Neural progenitor cell (in vitro differentiated cells): Measurements from ENCODE around the gene LPXN. TPM values are rescaled to one million over a fixed set of nuclear protein-coding genes. Genes with fewer than 3 reads are reported as not detected.

ENCODE experiments used
- DNase-seq: peaks from one replicate; pipeline ENCODE4 v3.0.0-alpha.2; 2016; ENCODE audit warnings: low spot score
- H2AFZ ChIP-seq: fragments of 200-600 bp; sonication (generic); replicated peaks from 2 replicates; pipeline ENCODE4 v1.6.1; 2016; ENCODE audit warnings: antibody characterized with exemption
- H3F3A ChIP-seq: fragments of 200-600 bp; sonication (generic); 2 replicates; pipeline ENCODE4 v1.6.1; 2016; ENCODE audit warnings: antibody characterized with exemption, low read depth
- H3K27ac ChIP-seq: fragments of 200-600 bp; sonication (generic); 2 replicates; pipeline ENCODE4 v1.5.1; 2016; ENCODE audit warnings: mild to moderate bottlenecking
- H3K27me3 ChIP-seq: fragments of 200-600 bp; sonication (generic); 2 replicates; pipeline ENCODE4 v1.6.1; 2016; ENCODE audit warnings: mild to moderate bottlenecking, moderate library complexity
- H3K36me3 ChIP-seq: fragments of 200-600 bp; sonication (generic); 2 replicates; pipeline ENCODE4 v1.5.1; 2016
- H3K4me1 ChIP-seq: fragments of 200-600 bp; sonication (generic); 2 replicates; pipeline ENCODE4 v1.6.1; 2016; ENCODE audit warnings: mixed run types
- H3K4me2 ChIP-seq: fragments of 200-600 bp; sonication (generic); 2 replicates; pipeline ENCODE4 v1.6.1; 2016
- H3K4me3 ChIP-seq: fragments of 200-600 bp; sonication (generic); 2 replicates; pipeline ENCODE4 v1.5.1; 2016
- H3K79me2 ChIP-seq: fragments of 200-600 bp; sonication (generic); 2 replicates; pipeline ENCODE4 v1.6.1; 2016; ENCODE audit warnings: low read depth
- H3K9ac ChIP-seq: fragments of 200-600 bp; sonication (generic); 2 replicates; pipeline ENCODE4 v1.6.1; 2016
- H3K9me3 ChIP-seq: fragments of 200-600 bp; sonication (generic); 2 replicates; pipeline ENCODE4 v1.5.1; 2016; ENCODE audit warnings: low read depth
- H4K20me1 ChIP-seq: fragments of 200-600 bp; sonication (generic); 2 replicates; pipeline ENCODE4 v1.6.1; 2016; ENCODE audit warnings: low read depth
- H3K27ac Mint-ChIP-seq: 3 replicates; pipeline ENCODE4 v1.8.0; 2021; ENCODE audit warnings: mixed read lengths
- H3K27me3 Mint-ChIP-seq: 2 replicates; pipeline ENCODE4 v1.8.0; 2022; ENCODE audit warnings: low read depth, mild to moderate bottlenecking, inconsistent platforms, moderate library complexity, mixed read lengths; ENCODE audit not compliant: insufficient read depth
- H3K36me3 Mint-ChIP-seq: 3 replicates; pipeline ENCODE4 v1.8.0; 2021; ENCODE audit warnings: mixed read lengths
- H3K4me1 Mint-ChIP-seq: 3 replicates; pipeline ENCODE4 v1.8.0; 2021; ENCODE audit warnings: mixed read lengths
- H3K4me3 Mint-ChIP-seq: 3 replicates; pipeline ENCODE4 v1.8.0; 2021; ENCODE audit warnings: mild to moderate bottlenecking, moderate library complexity, mixed read lengths
- H3K9me3 Mint-ChIP-seq: 3 replicates; pipeline ENCODE4 v1.8.0; 2020; ENCODE audit warnings: mixed read lengths
- CTCF ChIP-seq: fragments of 200-600 bp; sonication (generic); IDR thresholded peaks from 2 replicates; pipeline ENCODE4 v1.5.1; 2017; ENCODE audit warnings: antibody characterized with exemption, mild to moderate bottlenecking
- EZH2 ChIP-seq: fragments of 200-600 bp; sonication (generic); IDR thresholded peaks from 2 replicates; pipeline ENCODE4 v1.6.1; 2017; ENCODE audit warnings: antibody characterized with exemption, mild to moderate bottlenecking, moderate library complexity
- EZH2phosphoT487 ChIP-seq: fragments of 200-600 bp; sonication (generic); IDR thresholded peaks from 2 replicates; pipeline ENCODE4 v1.6.1; 2017; ENCODE audit warnings: antibody characterized with exemption
- total RNA-seq: library from RNA; depleted of rRNA; stranded (reverse); fragments of >200 nt; gene quantifications from 2 replicates; pipeline ENCODE4 v1.2.3, GENCODE V29; 2015; ENCODE audit warnings: low replicate concordance

The LPXN gene
- total RNA-seq, 1 donor from 2014 or later: 5.0 TPM

GRCh38 chr11:58507355-58507754 is 68.3 kb downstream of the LPXN start:
- Histone ChIP-seq H3K4me2 (no peak overlapping the region), H3K9me3 (no peaks in the 10 kb centered on the region), H3K36me3 (no peaks in the 10 kb centered on the region), H3K4me1 (no peaks in the 10 kb centered on the region), H4K20me1 (no peaks in the 10 kb centered on the region), H3F3A (no peaks in the 10 kb centered on the region), H3K79me2 (no peaks in the 10 kb centered on the region), H3K27me3 (no peaks in the 10 kb centered on the region), H2AFZ (no peak overlapping the region), H3K9ac (no peak overlapping the region), H3K27ac (no peak overlapping the region), H3K4me3 (no peak overlapping the region)
- DNase-seq: no peak
- Mint-ChIP-seq H3K36me3 (no peaks in the 10 kb centered on the region), H3K27me3 (no peaks in the 10 kb centered on the region), H3K4me3 (no peak overlapping the region), H3K4me1 (no peaks in the 10 kb centered on the region), H3K9me3 (no peaks in the 10 kb centered on the region), H3K27ac (no peak overlapping the region)
- no peak for TF ChIP-seq CTCF

- H3K36me3 Mint-ChIP-seq: no peaks in the 10 kb centered on the region
- Histone ChIP-seq H2AFZ (no peak overlapping the region), H3K9ac (no peak overlapping the region), H3K4me3 (no peak overlapping the region), H3F3A (no peaks in the 10 kb centered on the region), H3K27me3 (no peaks in the 10 kb centered on the region), H3K9me3 (no peaks in the 10 kb centered on the region), H3K36me3 (no peaks in the 10 kb centered on the region), H3K4me2 (no peak overlapping the region), H3K4me1 (no peaks in the 10 kb centered on the region), H3K79me2 (no peaks in the 10 kb centered on the region), H3K27ac (no peak overlapping the region), H4K20me1 (no peaks in the 10 kb centered on the region)
- no peak overlapping the region for H3K4me3 Mint-ChIP-seq
- TF ChIP-seq EZH2phosphoT487: no peak
- TF ChIP-seq CTCF: no peak
- TF ChIP-seq EZH2: no peak
- H3K4me1 Mint-ChIP-seq: no peaks in the 10 kb centered on the region
- DNase-seq: no peak
- no peaks in the 10 kb centered on the region for H3K27me3 Mint-ChIP-seq
- no peaks in the 10 kb centered on the region for H3K9me3 Mint-ChIP-seq
- no peak overlapping the region for H3K27ac Mint-ChIP-seq
These were observed 68.7 kb downstream of the LPXN start for GRCh38 chr11:58506935-58507334.

- H3K27me3 Mint-ChIP-seq: no peaks in the 10 kb centered on the region
- no peak overlapping the region for H3K27ac Mint-ChIP-seq
These were observed 69.8 kb downstream of the LPXN start for GRCh38 chr11:58505849-58506248.

More at GRCh38 chr11:58505849-58506248, 69.8 kb downstream of the LPXN start:
- Histone ChIP-seq H4K20me1 (no peaks in the 10 kb centered on the region), H3K27me3 (no peaks in the 10 kb centered on the region), H3K9me3 (no peaks in the 10 kb centered on the region), H3K4me2 (no peak overlapping the region), H3K79me2 (no peaks in the 10 kb centered on the region), H3K4me1 (no peaks in the 10 kb centered on the region), H3K4me3 (no peak overlapping the region), H3K36me3 (no peaks in the 10 kb centered on the region), H2AFZ (no peak overlapping the region), H3F3A (no peaks in the 10 kb centered on the region), H3K9ac (no peak overlapping the region), H3K27ac (no peak overlapping the region)
- Mint-ChIP-seq H3K36me3 (no peaks in the 10 kb centered on the region), H3K4me3 (no peak overlapping the region), H3K4me1 (no peaks in the 10 kb centered on the region), H3K9me3 (no peaks in the 10 kb centered on the region)
- no peak for TF ChIP-seq EZH2
- no peak for TF ChIP-seq EZH2phosphoT487
- TF ChIP-seq CTCF: no peak
- DNase-seq: no peak
